HepG2 (cell line): ENCODE data around the gene SYMPK. TPM values are rescaled to one million over a fixed set of nuclear protein-coding genes. Genes with fewer than 3 reads are reported as not detected.

ENCODE experiments used
- ATAC-seq: fragments of 200-7000 bp; cut with Tn5 transposase; 3 replicates; pipeline ENCODE4 v1.9.1; 2020; ENCODE audit warnings: mild to moderate bottlenecking, moderate library complexity
- BruUV-seq: library from RNA; stranded (reverse); fragments of 400-500 nt; replicated peaks from 2 replicates; lab custom pipeline; 2021; lab: Mats Ljungman, UMichigan
- CTCF ChIA-PET: fragments of 300-600 bp; formaldehyde crosslinking; extraction: SDS; loops from one replicate; lab custom pipeline; 2021; ENCODE audit warnings: low total read pairs, inconsistent platforms, low intra/inter-chr PET ratio; lab: Yijun Ruan, JAX
- POLR2A ChIA-PET: fragments of 350-600 bp; sonication (Branson Sonifier 250); formaldehyde crosslinking; loops from one replicate; lab custom pipeline; 2020; ENCODE audit warnings: antibody characterized with exemption, inconsistent platforms; lab: Yijun Ruan, JAX
- DNase-seq: peaks from one replicate; pipeline ENCODE4 v3.0.0-alpha.2; 2015; ENCODE audit warnings: low spot score
- FAIRE-seq: peaks from 3 replicates; lab custom pipeline; 2011; peaks lifted over from hg19 to GRCh38; lab: Jason Lieb, UNC
- H2AFZ ChIP-seq: one replicate; pipeline ENCODE4 v1.6.1; 2011; ENCODE audit warnings: low read length, inconsistent platforms
- H3K27ac ChIP-seq: fragments of 300-600 bp; 3 replicates; pipeline ENCODE4 v1.8.0; 2011; ENCODE audit warnings: mixed run types, mild to moderate bottlenecking, mixed read lengths, low read length, inconsistent platforms; ENCODE audit not compliant: insufficient read depth; ENCODE audit errors: extremely low read length
- H3K27me3 ChIP-seq, 2 experiments: fragments of 200-600 bp in 1 of 2; 2 replicates in 1 of 2; 3 replicates in 1 of 2; pipeline versions ENCODE4 v1.6.0 to v1.8.0; 2011; ENCODE audit warnings: low read length in 2 of 2, mild to moderate bottlenecking in 2 of 2, moderate library complexity in 2 of 2, inconsistent platforms in 1 of 2; ENCODE audit not compliant: insufficient read depth in 2 of 2, control insufficient read depth in 1 of 2
- H3K36me3 ChIP-seq, 2 experiments: fragments of 200-600 bp in 1 of 2; replicated peaks in 1 of 2; 2 replicates in 1 of 2; 3 replicates in 1 of 2; pipeline versions ENCODE4 v1.5.1 to v1.8.0; 2011; ENCODE audit warnings: low read length in 2 of 2, inconsistent platforms in 1 of 2; ENCODE audit not compliant: insufficient read depth in 2 of 2, control insufficient read depth in 1 of 2
- H3K4me1 ChIP-seq: 2 replicates; pipeline ENCODE4 v1.5.1; 2012; ENCODE audit warnings: low read length, inconsistent platforms; ENCODE audit not compliant: insufficient read depth
- H3K4me2 ChIP-seq: 2 replicates; pipeline ENCODE4 v1.6.0; 2011; ENCODE audit warnings: low read depth, low read length, inconsistent platforms
- H3K4me3 ChIP-seq, 3 experiments: fragments of 200-600 bp in 1 of 3; sonication (generic), shearing (Covaris generic) in 1 of 3; replicated peaks in 1 of 3; 2 replicates each; pipeline ENCODE4 v1.5.1; 2011 to 2016; ENCODE audit warnings: low read length in 3 of 3, inconsistent platforms in 2 of 3, low read depth in 2 of 3, mild to moderate bottlenecking in 2 of 3, control low read depth in 1 of 3, mixed read lengths in 1 of 3; ENCODE audit not compliant: insufficient read depth in 1 of 3
- H3K79me2 ChIP-seq: one replicate; pipeline ENCODE4 v1.6.1; 2011; ENCODE audit warnings: low read length, inconsistent platforms; ENCODE audit not compliant: insufficient read depth
- H3K9ac ChIP-seq: 2 replicates; pipeline ENCODE4 v1.6.0; 2011; ENCODE audit warnings: mild to moderate bottlenecking, low read depth, low read length, inconsistent platforms; ENCODE audit not compliant: insufficient read depth
- H3K9me3 ChIP-seq: 2 replicates; pipeline ENCODE4 v1.5.1; 2012; ENCODE audit warnings: mild to moderate bottlenecking, low read length
- H4K20me1 ChIP-seq: 2 replicates; pipeline ENCODE4 v1.6.0; 2011; ENCODE audit warnings: inconsistent platforms, mild to moderate bottlenecking, low read length, moderate library complexity; ENCODE audit not compliant: insufficient read depth
- CEBPG ChIP-seq: IDR thresholded peaks from 2 replicates; pipeline ENCODE4 v1.6.1; 2016
- CHD2 ChIP-seq: IDR thresholded peaks from 2 replicates; pipeline ENCODE4 v1.6.1; 2011; ENCODE audit warnings: low read depth, low read length, improper control_type of control experiment
- NPAS2 ChIP-seq: sonication (generic); formaldehyde crosslinking; IDR thresholded peaks from 2 replicates; pipeline ENCODE4 v1.8.0; 2022; ENCODE audit warnings: mild to moderate bottlenecking, missing genetic modification reagents, borderline replicate concordance
- NRL ChIP-seq: sonication (generic); formaldehyde crosslinking; IDR thresholded peaks from 2 replicates; pipeline ENCODE4 v1.5.0; 2020; ENCODE audit warnings: missing genetic modification reagents, mild to moderate bottlenecking, moderate library complexity, borderline replicate concordance
- PHF8 ChIP-seq: sonication (generic); formaldehyde crosslinking; IDR thresholded peaks from 2 replicates; pipeline ENCODE4 v1.5.0; 2020; ENCODE audit warnings: missing genetic modification reagents
- SAFB2 ChIP-seq: sonication (generic); formaldehyde crosslinking; IDR thresholded peaks from 2 replicates; pipeline ENCODE4 v1.5.1; 2020; ENCODE audit warnings: missing genetic modification reagents, low read depth, mild to moderate bottlenecking, borderline replicate concordance
- STAG1 ChIP-seq: sonication (generic); formaldehyde crosslinking; IDR thresholded peaks from 2 replicates; pipeline ENCODE4 v1.4.0; 2020; ENCODE audit warnings: missing genetic modification reagents
- TCF12 ChIP-seq, 2 experiments: fragments of 450-650 bp in 1 of 2; sonication (generic) in 1 of 2; formaldehyde crosslinking in 1 of 2; IDR thresholded peaks; 2 replicates each; pipeline versions ENCODE4 v1.6.1 to v1.8.0; 2017 to 2022; ENCODE audit warnings: antibody characterized with exemption in 1 of 2, mild to moderate bottlenecking in 1 of 2, missing genetic modification reagents in 1 of 2, moderate library complexity in 1 of 2
- ZKSCAN8 ChIP-seq: IDR thresholded peaks from 2 replicates; pipeline ENCODE4 v1.6.1; 2016; ENCODE audit warnings: borderline replicate concordance, missing genetic modification reagents, missing compliant biosample characterization
- ZNF317 ChIP-seq: sonication (generic); formaldehyde crosslinking; IDR thresholded peaks from 2 replicates; pipeline ENCODE4 v1.5.0; 2020; ENCODE audit warnings: mild to moderate bottlenecking, missing genetic modification reagents
- ZNF777 ChIP-seq: sonication (generic); formaldehyde crosslinking; IDR thresholded peaks from 2 replicates; pipeline ENCODE4 v1.4.0; 2020; ENCODE audit warnings: missing genetic modification reagents
- WGBS: methylation state at CpG from one replicate; pipeline ENCODE4 v1.1.6; 2017; ENCODE audit warnings: low lambda C conversion rate; 5-methylcytosine and 5-hydroxymethylcytosine counted together
- in situ Hi-C: cut with HindIII; loops from 2 replicates; pipeline ENCODE4 v1.10.0; 2017; ENCODE audit warnings: low pct_unique_long_range_greater_than_20kb; ENCODE audit not compliant: extremely low pct_ligation_motif_present
- intact Hi-C: fragments of 100-400 bp; cut with micrococcal nuclease; formaldehyde crosslinking; loops from one replicate; pipeline ENCODE4 v1.10.0; 2022; ENCODE audit not compliant: unreplicated experiment
- polyA plus RNA-seq, 8 experiments: library from polyadenylated mRNA; depleted of rRNA in 3 of 8; stranded (reverse) in 7 of 8; unstranded in 1 of 8; fragments of >200 nt; fragmentation: Illumina TruSeq in 4 of 8; extraction: Trizol in 4 of 8; gene quantifications; 2 replicates each; pipeline versions ENCODE4 v1.2.1 to v1.2.3, GENCODE V29; 2011 to 2016; ENCODE audit warnings: low read depth in 4 of 8, missing spikeins in 1 of 8, mixed read lengths in 1 of 8; ENCODE audit not compliant: insufficient read depth in 1 of 8
- total RNA-seq, 5 experiments: library from RNA; depleted of rRNA; stranded (reverse); fragments of >200 nt; fragmentation: Illumina TruSeq; extraction: Trizol; gene quantifications; 2 replicates each; pipeline ENCODE4 v1.2.3, GENCODE V29; 2016; ENCODE audit warnings: low read depth in 1 of 5
- TF ChIP-seq, protein P1 (sequence below): IDR thresholded peaks from 2 replicates; pipeline ENCODE4 v1.6.1; 2016; ENCODE audit warnings: missing compliant biosample characterization, missing genetic modification reagents, borderline replicate concordance
- TF ChIP-seq, protein P2 (sequence below): sonication (generic); formaldehyde crosslinking; IDR thresholded peaks from 2 replicates; pipeline ENCODE4 v1.4.0; 2020; ENCODE audit warnings: missing genetic modification reagents
- TF ChIP-seq, protein P3 (sequence below): sonication (generic); formaldehyde crosslinking; conservative IDR thresholded peaks from 2 replicates; pipeline ENCODE4 v1.8.0; 2022; ENCODE audit warnings: mild to moderate bottlenecking, moderate library complexity, missing genetic modification reagents

SYMPK gene
- total and polyA plus RNA-seq, 2 of the 13 experiments (the other 11 are each of a cell fraction or from before 2014, with no cell fraction given): 21.9 to 55.7 TPM

- TF ChIP-seq NRL (CRISPR knock-in tag) (0 out of 2 replicates have a peak, but pooled peaks have one; percentile 41), CEBPG (CRISPR knock-in tag) (peak; percentile 72), ZNF777 (CRISPR knock-in tag) (peak; percentile 13; the same call in 1 of the 2 replicates), TCF12 (IDR thresholded peaks at IDR 0.05) (no peak), TCF12 (CRISPR knock-in tag; IDR thresholded peaks at IDR 0.05) (peak; percentile 46; the same call in 1 of the 2 replicates), SAFB2 (CRISPR knock-in tag) (no peak), CHD2 (peak; percentile 64; the same call in 1 of the 2 replicates), ZKSCAN8 (CRISPR knock-in tag) (peak; percentile 37; the same call in 1 of the 2 replicates), STAG1 (peak; percentile 19; the same call in 1 of the 2 replicates), NPAS2 (CRISPR knock-in tag) (no peak)
- TF ChIP-seq, protein P1, sequence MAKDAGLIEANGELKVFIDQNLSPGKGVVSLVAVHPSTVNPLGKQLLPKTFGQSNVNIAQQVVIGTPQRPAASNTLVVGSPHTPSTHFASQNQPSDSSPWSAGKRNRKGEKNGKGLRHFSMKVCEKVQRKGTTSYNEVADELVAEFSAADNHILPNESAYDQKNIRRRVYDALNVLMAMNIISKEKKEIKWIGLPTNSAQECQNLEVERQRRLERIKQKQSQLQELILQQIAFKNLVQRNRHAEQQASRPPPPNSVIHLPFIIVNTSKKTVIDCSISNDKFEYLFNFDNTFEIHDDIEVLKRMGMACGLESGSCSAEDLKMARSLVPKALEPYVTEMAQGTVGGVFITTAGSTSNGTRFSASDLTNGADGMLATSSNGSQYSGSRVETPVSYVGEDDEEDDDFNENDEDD (CRISPR knock-in tag): peak; percentile 81; the same call in 1 of the 2 replicates
Measured at GRCh38 chr19:45768984-45769782, 93.8 kb downstream of the SYMPK start, which contains the start of gene SIX5 (continued).

GRCh38 chr19:45768655-45768983 is 94.3 kb downstream of the SYMPK start:
- ChIA-PET POLR2A (interaction anchor here (0.9 to 4.7 kb wide), 21 partner anchors 10 to 185 kb away, joined by 3 to 94 read pairs (median 9); partner anchors contain the start of genes DMPK, DMWD, FBXO46 and FOXA3), CTCF (no interaction called here)
- Histone ChIP-seq H3K79me2 (peaks cover 3% of the 10 kb centered on the region), H3K4me3 (peak overlapping the region; percentile 75 to 87 (median 76)), H3K27ac (peak overlapping the region; percentile 91), H3K9ac (peak overlapping the region; percentile 91), H3K9me3 (no peaks in the 10 kb centered on the region), H4K20me1 (no peaks in the 10 kb centered on the region), H3K4me1 (peaks cover 16% of the 10 kb centered on the region), H3K4me2 (peak overlapping the region; percentile 93), H3K36me3 (no peaks in the 10 kb centered on the region), H3K27me3 (no peaks in the 10 kb centered on the region), H2AFZ (no peak overlapping the region)
- under 1% methylated on average over 15 of the region's 33 CpGs for WGBS
- ATAC-seq (no peak), DNase-seq (no peak), FAIRE-seq (no peak)
- BruUV-seq: no TSS peak
- in situ Hi-C loops (no loop called here), intact Hi-C loops (loop anchor here (2.0 to 5.0 kb wide), 2 partner anchors 36 to 76 kb away; partner anchors contain the start of genes FBXO46, MEIOSIN and QPCTL)
- TF ChIP-seq, protein P2, sequence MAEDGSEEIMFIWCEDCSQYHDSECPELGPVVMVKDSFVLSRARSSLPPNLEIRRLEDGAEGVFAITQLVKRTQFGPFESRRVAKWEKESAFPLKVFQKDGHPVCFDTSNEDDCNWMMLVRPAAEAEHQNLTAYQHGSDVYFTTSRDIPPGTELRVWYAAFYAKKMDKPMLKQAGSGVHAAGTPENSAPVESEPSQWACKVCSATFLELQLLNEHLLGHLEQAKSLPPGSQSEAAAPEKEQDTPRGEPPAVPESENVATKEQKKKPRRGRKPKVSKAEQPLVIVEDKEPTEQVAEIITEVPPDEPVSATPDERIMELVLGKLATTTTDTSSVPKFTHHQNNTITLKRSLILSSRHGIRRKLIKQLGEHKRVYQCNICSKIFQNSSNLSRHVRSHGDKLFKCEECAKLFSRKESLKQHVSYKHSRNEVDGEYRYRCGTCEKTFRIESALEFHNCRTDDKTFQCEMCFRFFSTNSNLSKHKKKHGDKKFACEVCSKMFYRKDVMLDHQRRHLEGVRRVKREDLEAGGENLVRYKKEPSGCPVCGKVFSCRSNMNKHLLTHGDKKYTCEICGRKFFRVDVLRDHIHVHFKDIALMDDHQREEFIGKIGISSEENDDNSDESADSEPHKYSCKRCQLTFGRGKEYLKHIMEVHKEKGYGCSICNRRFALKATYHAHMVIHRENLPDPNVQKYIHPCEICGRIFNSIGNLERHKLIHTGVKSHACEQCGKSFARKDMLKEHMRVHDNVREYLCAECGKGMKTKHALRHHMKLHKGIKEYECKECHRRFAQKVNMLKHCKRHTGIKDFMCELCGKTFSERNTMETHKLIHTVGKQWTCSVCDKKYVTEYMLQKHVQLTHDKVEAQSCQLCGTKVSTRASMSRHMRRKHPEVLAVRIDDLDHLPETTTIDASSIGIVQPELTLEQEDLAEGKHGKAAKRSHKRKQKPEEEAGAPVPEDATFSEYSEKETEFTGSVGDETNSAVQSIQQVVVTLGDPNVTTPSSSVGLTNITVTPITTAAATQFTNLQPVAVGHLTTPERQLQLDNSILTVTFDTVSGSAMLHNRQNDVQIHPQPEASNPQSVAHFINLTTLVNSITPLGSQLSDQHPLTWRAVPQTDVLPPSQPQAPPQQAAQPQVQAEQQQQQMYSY (CRISPR knock-in tag): no peak
- TF ChIP-seq, protein P3, sequence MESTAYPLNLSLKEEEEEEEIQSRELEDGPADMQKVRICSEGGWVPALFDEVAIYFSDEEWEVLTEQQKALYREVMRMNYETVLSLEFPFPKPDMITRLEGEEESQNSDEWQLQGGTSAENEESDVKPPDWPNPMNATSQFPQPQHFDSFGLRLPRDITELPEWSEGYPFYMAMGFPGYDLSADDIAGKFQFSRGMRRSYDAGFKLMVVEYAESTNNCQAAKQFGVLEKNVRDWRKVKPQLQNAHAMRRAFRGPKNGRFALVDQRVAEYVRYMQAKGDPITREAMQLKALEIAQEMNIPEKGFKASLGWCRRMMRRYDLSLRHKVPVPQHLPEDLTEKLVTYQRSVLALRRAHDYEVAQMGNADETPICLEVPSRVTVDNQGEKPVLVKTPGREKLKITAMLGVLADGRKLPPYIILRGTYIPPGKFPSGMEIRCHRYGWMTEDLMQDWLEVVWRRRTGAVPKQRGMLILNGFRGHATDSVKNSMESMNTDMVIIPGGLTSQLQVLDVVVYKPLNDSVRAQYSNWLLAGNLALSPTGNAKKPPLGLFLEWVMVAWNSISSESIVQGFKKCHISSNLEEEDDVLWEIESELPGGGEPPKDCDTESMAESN (CRISPR knock-in tag): no peak
- TF ChIP-seq PHF8 (CRISPR knock-in tag) (no peak), ZNF317 (CRISPR knock-in tag) (no peak)
